Measurements from ENCODE around the gene PKNOX2. TPM values are rescaled to one million over a fixed set of nuclear protein-coding genes. Genes with fewer than 3 reads are reported as not detected.

Gene PKNOX2
- total RNA-seq, 1 donor from 2014 or later = 41.8 TPM

DNA sequence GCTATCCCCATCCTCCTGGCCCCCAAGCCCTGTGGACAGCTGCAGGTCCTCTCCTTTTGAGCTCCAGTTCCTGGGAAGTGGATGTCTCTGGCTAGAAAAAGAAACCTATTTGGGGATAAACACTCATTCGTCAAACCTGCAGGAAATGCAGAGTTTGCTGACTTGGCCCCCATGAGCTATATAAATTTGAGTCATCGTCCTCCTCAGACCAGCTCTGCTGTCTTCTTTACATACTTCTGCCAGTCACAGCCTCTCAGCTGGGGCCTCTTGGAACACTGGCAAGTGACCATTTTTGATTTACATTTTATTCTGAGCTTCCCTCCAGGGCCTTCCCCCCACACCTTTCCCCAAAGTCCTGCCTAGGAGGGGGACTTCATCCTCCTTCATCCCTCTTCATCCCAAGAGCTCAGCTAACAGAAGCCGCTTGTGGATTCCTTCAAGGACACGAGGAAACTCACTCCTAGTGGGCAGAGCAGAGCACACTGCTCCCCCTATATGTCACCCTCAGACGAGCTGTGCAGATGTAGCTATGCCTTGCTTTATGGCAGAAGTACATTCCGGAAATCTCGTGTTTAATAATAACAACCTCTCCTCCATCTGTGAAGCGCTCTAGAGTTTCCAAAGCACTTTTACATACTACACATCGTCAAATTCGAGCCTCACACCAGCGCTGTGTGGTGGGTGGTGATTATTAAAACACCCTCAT lies 199.7 kb downstream of the PKNOX2 start:
- TF ChIP-seq, protein P1, sequence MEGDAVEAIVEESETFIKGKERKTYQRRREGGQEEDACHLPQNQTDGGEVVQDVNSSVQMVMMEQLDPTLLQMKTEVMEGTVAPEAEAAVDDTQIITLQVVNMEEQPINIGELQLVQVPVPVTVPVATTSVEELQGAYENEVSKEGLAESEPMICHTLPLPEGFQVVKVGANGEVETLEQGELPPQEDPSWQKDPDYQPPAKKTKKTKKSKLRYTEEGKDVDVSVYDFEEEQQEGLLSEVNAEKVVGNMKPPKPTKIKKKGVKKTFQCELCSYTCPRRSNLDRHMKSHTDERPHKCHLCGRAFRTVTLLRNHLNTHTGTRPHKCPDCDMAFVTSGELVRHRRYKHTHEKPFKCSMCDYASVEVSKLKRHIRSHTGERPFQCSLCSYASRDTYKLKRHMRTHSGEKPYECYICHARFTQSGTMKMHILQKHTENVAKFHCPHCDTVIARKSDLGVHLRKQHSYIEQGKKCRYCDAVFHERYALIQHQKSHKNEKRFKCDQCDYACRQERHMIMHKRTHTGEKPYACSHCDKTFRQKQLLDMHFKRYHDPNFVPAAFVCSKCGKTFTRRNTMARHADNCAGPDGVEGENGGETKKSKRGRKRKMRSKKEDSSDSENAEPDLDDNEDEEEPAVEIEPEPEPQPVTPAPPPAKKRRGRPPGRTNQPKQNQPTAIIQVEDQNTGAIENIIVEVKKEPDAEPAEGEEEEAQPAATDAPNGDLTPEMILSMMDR (IDR thresholded peaks at IDR 0.05; ENCODE audit: unreplicated experiment) = no peak
- no peak overlapping the region for H3K27ac Mint-ChIP-seq (ENCODE audit: unreplicated experiment)
- peaks cover 25% of the 10 kb centered on the region for H3K4me1 Mint-ChIP-seq (ENCODE audit: unreplicated experiment)
- peaks cover 45% of the 10 kb centered on the region for H3K36me3 Mint-ChIP-seq (ENCODE audit: low read depth, unreplicated experiment)
- peaks cover 4% of the 10 kb centered on the region for H3K27me3 Mint-ChIP-seq (ENCODE audit: unreplicated experiment)
- DNase-seq (ENCODE audit: low spot score) = no peak
- no peaks in the 10 kb centered on the region for H3K9me3 Mint-ChIP-seq (ENCODE audit: unreplicated experiment)
- H3K4me3 Mint-ChIP-seq (ENCODE audit: unreplicated experiment) = no peak overlapping the region

DNA sequence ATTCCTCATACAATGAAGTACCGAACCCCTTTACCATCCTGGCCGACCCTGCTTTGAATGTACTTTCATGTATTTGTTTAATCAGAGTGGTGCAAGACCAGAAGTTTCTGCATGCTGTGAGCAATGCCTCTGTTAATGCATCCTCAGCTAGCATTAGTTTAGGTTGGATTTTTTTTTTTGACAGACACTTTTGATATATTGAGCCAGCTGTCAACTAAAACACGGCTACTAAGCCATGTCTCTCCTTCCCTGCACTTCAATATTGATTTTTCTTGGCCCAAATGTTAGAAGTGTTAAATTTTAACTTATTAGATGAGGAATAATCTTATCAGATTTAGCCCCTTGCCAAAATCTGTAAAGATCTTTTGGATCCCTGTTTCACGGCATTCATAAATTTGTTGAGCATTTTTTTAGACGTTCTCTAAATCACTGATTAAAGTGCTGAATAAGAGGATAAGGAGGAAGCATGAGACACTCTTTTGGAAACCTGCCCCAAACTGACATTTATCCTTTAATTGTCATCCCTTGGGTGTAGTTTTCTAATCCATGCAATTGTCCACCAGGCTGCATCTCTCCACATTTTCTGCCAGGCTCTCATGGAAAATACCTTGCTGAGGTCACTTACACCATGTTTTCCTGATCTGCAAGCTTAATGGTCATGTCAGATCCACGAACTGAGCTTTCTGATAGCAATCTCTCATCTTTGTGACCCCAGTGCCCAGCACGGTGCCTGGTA lies 200.8 kb downstream of the PKNOX2 start:
- no peak overlapping the region for H3K4me3 Mint-ChIP-seq (ENCODE audit: unreplicated experiment)
- H3K27me3 Mint-ChIP-seq (ENCODE audit: unreplicated experiment) = peaks cover 6% of the 10 kb centered on the region
- H3K9me3 Mint-ChIP-seq (ENCODE audit: unreplicated experiment) = no peaks in the 10 kb centered on the region
- no peak overlapping the region for H3K27ac Mint-ChIP-seq (ENCODE audit: unreplicated experiment)
- no peak for DNase-seq (ENCODE audit: low spot score)
- peaks cover 48% of the 10 kb centered on the region for H3K36me3 Mint-ChIP-seq (ENCODE audit: low read depth, unreplicated experiment)
- peaks cover 23% of the 10 kb centered on the region for H3K4me1 Mint-ChIP-seq (ENCODE audit: unreplicated experiment)
- TF ChIP-seq, protein P1 (IDR thresholded peaks at IDR 0.05; ENCODE audit: unreplicated experiment) = no peak

DNA sequence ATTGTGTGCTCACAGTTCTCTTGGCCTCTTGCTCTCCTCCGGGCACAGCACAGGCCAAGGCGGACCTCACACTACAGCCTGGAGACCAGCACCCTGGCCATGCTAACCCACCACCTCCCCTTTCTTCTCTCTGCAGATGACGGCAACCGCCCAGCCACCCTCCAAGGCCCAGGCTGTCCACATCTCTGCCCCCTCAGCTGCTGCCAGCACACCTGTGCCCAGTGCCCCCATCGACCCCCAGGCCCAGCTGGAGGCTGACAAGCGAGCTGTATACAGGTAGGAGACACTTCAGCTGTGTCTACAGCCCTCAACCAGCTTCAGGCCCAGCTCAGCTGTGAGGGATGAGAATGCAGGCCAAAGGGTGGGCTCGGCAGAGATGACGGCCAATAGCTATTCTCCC lies 203.2 kb downstream of the PKNOX2 start:
- Mint-ChIP-seq H3K36me3 (ENCODE audit: low read depth, unreplicated experiment) (peaks cover 44% of the 10 kb centered on the region), H3K9me3 (ENCODE audit: unreplicated experiment) (no peaks in the 10 kb centered on the region), H3K4me3 (ENCODE audit: unreplicated experiment) (no peak overlapping the region), H3K27me3 (ENCODE audit: unreplicated experiment) (peaks cover 6% of the 10 kb centered on the region), H3K27ac (ENCODE audit: unreplicated experiment) (no peak overlapping the region), H3K4me1 (ENCODE audit: unreplicated experiment) (peaks cover 26% of the 10 kb centered on the region)
- TF ChIP-seq, protein P1 (IDR thresholded peaks at IDR 0.05; ENCODE audit: unreplicated experiment) = no peak
- DNase-seq (ENCODE audit: low spot score) = no peak

DNA sequence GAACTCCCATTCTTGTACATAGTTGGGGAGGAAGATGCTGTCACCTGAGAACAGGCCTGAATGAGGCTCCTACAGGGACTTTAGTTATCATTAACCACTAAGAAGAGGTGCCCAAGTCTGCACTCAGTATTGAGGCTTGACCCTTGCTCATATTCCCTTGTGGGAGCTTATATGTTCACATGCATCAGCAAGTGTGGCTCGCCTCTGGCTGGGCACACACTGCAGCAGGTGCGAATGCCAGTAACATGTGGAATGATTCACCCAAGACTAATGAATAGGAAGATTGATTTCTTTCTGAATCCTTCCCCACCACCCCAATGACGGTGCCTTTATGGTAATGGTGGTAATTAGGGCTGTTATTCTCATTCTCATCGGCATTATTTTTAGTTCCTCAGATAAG lies 204.2 kb downstream of the PKNOX2 start:
- no peaks in the 10 kb centered on the region for H3K9me3 Mint-ChIP-seq (ENCODE audit: unreplicated experiment)
- TF ChIP-seq, protein P1 (IDR thresholded peaks at IDR 0.05; ENCODE audit: unreplicated experiment) = no peak
- H3K4me1 Mint-ChIP-seq (ENCODE audit: unreplicated experiment) = peaks cover 26% of the 10 kb centered on the region
- H3K27me3 Mint-ChIP-seq (ENCODE audit: unreplicated experiment) = peaks cover 11% of the 10 kb centered on the region
- no peak overlapping the region for H3K27ac Mint-ChIP-seq (ENCODE audit: unreplicated experiment)
- H3K36me3 Mint-ChIP-seq (ENCODE audit: low read depth, unreplicated experiment) = peaks cover 51% of the 10 kb centered on the region
- no peak overlapping the region for H3K4me3 Mint-ChIP-seq (ENCODE audit: unreplicated experiment)
- no peak for DNase-seq (ENCODE audit: low spot score)

DNA sequence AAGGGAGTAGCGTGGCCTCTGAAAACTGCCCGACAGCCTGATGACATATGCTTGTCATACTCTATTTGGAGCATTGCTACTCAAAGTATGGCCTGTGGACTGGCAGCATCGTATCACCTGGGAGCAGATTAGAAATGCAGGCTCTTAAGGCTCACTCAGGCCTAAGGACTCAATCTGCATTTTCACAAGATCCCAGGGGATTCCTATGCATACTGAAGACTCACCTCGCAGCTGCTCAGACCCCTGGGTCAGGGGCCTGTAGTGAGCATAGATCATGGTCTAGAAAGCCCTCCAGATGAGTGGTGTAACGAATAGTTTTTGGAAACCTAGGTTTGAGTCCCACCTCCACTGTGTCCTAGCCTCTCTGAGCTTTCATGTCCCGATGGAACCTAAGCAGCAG lies 205.3 kb downstream of the PKNOX2 start:
- TF ChIP-seq, protein P1 (IDR thresholded peaks at IDR 0.05; ENCODE audit: unreplicated experiment) = no peak
- H3K4me1 Mint-ChIP-seq (ENCODE audit: unreplicated experiment) = peaks cover 20% of the 10 kb centered on the region
- H3K4me3 Mint-ChIP-seq (ENCODE audit: unreplicated experiment) = no peak overlapping the region
- peaks cover 47% of the 10 kb centered on the region for H3K36me3 Mint-ChIP-seq (ENCODE audit: low read depth, unreplicated experiment)
- peaks cover 11% of the 10 kb centered on the region for H3K27me3 Mint-ChIP-seq (ENCODE audit: unreplicated experiment)
- H3K27ac Mint-ChIP-seq (ENCODE audit: unreplicated experiment) = no peak overlapping the region
- DNase-seq (ENCODE audit: low spot score) = no peak
- H3K9me3 Mint-ChIP-seq (ENCODE audit: unreplicated experiment) = no peaks in the 10 kb centered on the region

All from endothelial cell (in vitro differentiated cells).